GM18870 (cell line): ENCODE measurements around the gene RIPOR3.
A peak's percentile ranks its signal among the peaks of the same experiment; 100 is the strongest.

Source experiments
- ATAC-seq: cut with Tn5 transposase; IDR thresholded peaks from one replicate; pipeline ENCODE4 v1.9.1; 2021; ENCODE audit warnings: moderate library complexity; ENCODE audit not compliant: unreplicated experiment

Gene RIPOR3

GRCh38 chr20:50690650-50691572 lies at the start of gene RIPOR3:
TSS of gene RIPOR3 (minus strand) at chr20:50691542. CDS start at chr20:50691128, 414 bp downstream.
- no peak for ATAC-seq

- no peak for ATAC-seq
These were observed 46.0 kb upstream of the RIPOR3 start for GRCh38 chr20:50737352-50737751.

- no peak for ATAC-seq
These were observed 44.5 kb upstream of the RIPOR3 start for GRCh38 chr20:50735813-50736212.

GRCh38 chr20:50734730-50735679 lies 43.7 kb upstream of the RIPOR3 start:
- no peak for ATAC-seq

- no peak for ATAC-seq
These were observed 42.5 kb upstream of the RIPOR3 start for GRCh38 chr20:50733644-50734349.

- ATAC-seq = peak; percentile 2
These were observed 40.8 kb upstream of the RIPOR3 start for GRCh38 chr20:50731930-50732690.

GRCh38 chr20:50731055-50731929 lies 40.0 kb upstream of the RIPOR3 start, which contains the start of gene PARD6B:
TSS of gene PARD6B (plus strand) at chr20:50731580. CDS start at chr20:50731787, 207 bp downstream.
- peak; percentile 82 for ATAC-seq

- peak; percentile 2 for ATAC-seq
These were observed 39.4 kb upstream of the RIPOR3 start for GRCh38 chr20:50730765-50731054.

GRCh38 chr20:50729901-50730764 lies 38.8 kb upstream of the RIPOR3 start:
- no peak for ATAC-seq

GRCh38 chr20:50728981-50729874 lies 37.9 kb upstream of the RIPOR3 start:
- no peak for ATAC-seq

GRCh38 chr20:50728486-50728980 lies 37.2 kb upstream of the RIPOR3 start:
- ATAC-seq = no peak

- ATAC-seq = no peak
These were observed 36.6 kb upstream of the RIPOR3 start for GRCh38 chr20:50727792-50728485.

GRCh38 chr20:50726955-50727791 lies 35.8 kb upstream of the RIPOR3 start:
- ATAC-seq = no peak

- ATAC-seq = no peak
These were observed 34.3 kb upstream of the RIPOR3 start for GRCh38 chr20:50725724-50726005.

- no peak for ATAC-seq
These were observed 33.7 kb upstream of the RIPOR3 start for GRCh38 chr20:50724851-50725723.
